Nephron progenitor cell (in vitro differentiated cells): ENCODE results near the gene ARHGAP8.

Experiments
- DNase-seq: peaks from one replicate; pipeline ENCODE4 v3.0.0; 2021
- H3K27ac Mint-ChIP-seq: 2 replicates; pipeline ENCODE4 v1.8.0; 2021; ENCODE audit warnings: mild to moderate bottlenecking, moderate library complexity, mixed read lengths
- H3K27me3 Mint-ChIP-seq: 2 replicates; pipeline ENCODE4 v1.8.0; 2021; ENCODE audit warnings: mild to moderate bottlenecking, low read depth, mixed read lengths; ENCODE audit not compliant: poor library complexity
- H3K36me3 Mint-ChIP-seq: 2 replicates; pipeline ENCODE4 v1.8.0; 2021; ENCODE audit warnings: low read depth, mixed read lengths
- H3K4me1 Mint-ChIP-seq: 2 replicates; pipeline ENCODE4 v1.8.0; 2021; ENCODE audit warnings: mixed read lengths
- H3K4me3 Mint-ChIP-seq: 2 replicates; pipeline ENCODE4 v1.8.0; 2021; ENCODE audit warnings: mild to moderate bottlenecking, moderate library complexity, mixed read lengths
- H3K9me3 Mint-ChIP-seq: 2 replicates; pipeline ENCODE4 v1.8.0; 2021; ENCODE audit warnings: mild to moderate bottlenecking, moderate library complexity, mixed read lengths
- CTCF ChIP-seq: fragments of 200-600 bp; sonication (generic); IDR thresholded peaks from 2 replicates; pipeline ENCODE4 v1.5.0; 2021; ENCODE audit warnings: antibody characterized with exemption

ARHGAP8 gene

GRCh38 chr22:44814266-44815098 is 62.1 kb downstream of the ARHGAP8 start:
- H3K27me3 Mint-ChIP-seq, result peaks cover 17% of the 10 kb centered on the region
- no peak overlapping the region for H3K4me3 Mint-ChIP-seq
- no peaks in the 10 kb centered on the region for H3K36me3 Mint-ChIP-seq
- H3K9me3 Mint-ChIP-seq, result peaks cover 17% of the 10 kb centered on the region
- no peak overlapping the region for H3K27ac Mint-ChIP-seq
- TF ChIP-seq CTCF, result no peak
- peaks cover 4% of the 10 kb centered on the region for H3K4me1 Mint-ChIP-seq
- no peak for DNase-seq

GRCh38 chr22:44815099-44816070 is 63.0 kb downstream of the ARHGAP8 start:
- Mint-ChIP-seq H3K27me3 (peaks cover 14% of the 10 kb centered on the region), H3K9me3 (peaks cover 17% of the 10 kb centered on the region), H3K4me3 (no peak overlapping the region), H3K4me1 (peaks cover 4% of the 10 kb centered on the region), H3K36me3 (no peaks in the 10 kb centered on the region), H3K27ac (no peak overlapping the region)
- no peak for DNase-seq
- TF ChIP-seq CTCF, result no peak

GRCh38 chr22:44816141-44816540 is 63.8 kb downstream of the ARHGAP8 start:
- peaks cover 4% of the 10 kb centered on the region for H3K4me1 Mint-ChIP-seq
- no peak overlapping the region for H3K27ac Mint-ChIP-seq
- H3K9me3 Mint-ChIP-seq, result peaks cover 15% of the 10 kb centered on the region
- no peak overlapping the region for H3K4me3 Mint-ChIP-seq
- no peak for TF ChIP-seq CTCF
- H3K27me3 Mint-ChIP-seq, result peaks cover 14% of the 10 kb centered on the region
- H3K36me3 Mint-ChIP-seq, result no peaks in the 10 kb centered on the region
- DNase-seq, result no peak

- Mint-ChIP-seq H3K4me1 (peaks cover 13% of the 10 kb centered on the region), H3K4me3 (no peak overlapping the region), H3K27me3 (peaks cover 11% of the 10 kb centered on the region), H3K36me3 (no peaks in the 10 kb centered on the region), H3K9me3 (peaks cover under 1% of the 10 kb centered on the region), H3K27ac (no peak overlapping the region)
- no peak for TF ChIP-seq CTCF
- DNase-seq, result no peak
These were observed 66.4 kb downstream of the ARHGAP8 start for GRCh38 chr22:44818727-44819126.

- H3K4me1 Mint-ChIP-seq, result peaks cover 9% of the 10 kb centered on the region
- H3K27ac Mint-ChIP-seq, result no peak overlapping the region
- H3K36me3 Mint-ChIP-seq, result no peaks in the 10 kb centered on the region
These were observed 67.7 kb downstream of the ARHGAP8 start for GRCh38 chr22:44819966-44820631.

More at GRCh38 chr22:44819966-44820631, 67.7 kb downstream of the ARHGAP8 start:
- no peaks in the 10 kb centered on the region for H3K9me3 Mint-ChIP-seq
- no peak overlapping the region for H3K4me3 Mint-ChIP-seq
- H3K27me3 Mint-ChIP-seq, result peaks cover 8% of the 10 kb centered on the region
- no peak for DNase-seq
- no peak for TF ChIP-seq CTCF
